HG03064 (cell line): Measurements from ENCODE around the gene EFS.

ENCODE experiments used
- ATAC-seq: cut with Tn5 transposase; IDR thresholded peaks from one replicate; pipeline ENCODE4 v1.9.1; 2021; ENCODE audit warnings: low read depth; ENCODE audit not compliant: unreplicated experiment

The EFS gene

GRCh38 chr14:23360496-23360895 lies 4.5 kb downstream of the EFS start:
- ATAC-seq: no peak

GRCh38 chr14:23359722-23360447 lies 5.1 kb downstream of the EFS start:
- ATAC-seq: no peak

GRCh38 chr14:23359167-23359626 lies 5.8 kb downstream of the EFS start:
- ATAC-seq: no peak

- no peak for ATAC-seq
Measured at GRCh38 chr14:23358553-23359166, 6.3 kb downstream of the EFS start.

GRCh38 chr14:23358042-23358441 lies 6.9 kb downstream of the EFS start:
- no peak for ATAC-seq

- no peak for ATAC-seq
Measured at GRCh38 chr14:23357261-23357660, 7.7 kb downstream of the EFS start.

- ATAC-seq: no peak
Measured at GRCh38 chr14:23356662-23357061, 8.3 kb downstream of the EFS start.

GRCh38 chr14:23355871-23356435 lies 9.0 kb downstream of the EFS start:
- no peak for ATAC-seq

GRCh38 chr14:23354990-23355389 lies 10.0 kb downstream of the EFS start:
- ATAC-seq: no peak

- no peak for ATAC-seq
Measured at GRCh38 chr14:23353433-23353780, 11.6 kb downstream of the EFS start.

GRCh38 chr14:23352506-23353432 lies 12.2 kb downstream of the EFS start, which contains the start of gene SLC22A17:
Gene SLC22A17, minus strand, starts transcription at chr14:23352887.
- no peak for ATAC-seq

GRCh38 chr14:23351681-23352505 lies 13.1 kb downstream of the EFS start:
- no peak for ATAC-seq

GRCh38 chr14:23349156-23349845 lies 15.7 kb downstream of the EFS start:
- ATAC-seq: no peak

GRCh38 chr14:23348297-23348655 lies 16.7 kb downstream of the EFS start:
- ATAC-seq: no peak

GRCh38 chr14:23347406-23348296 lies 17.3 kb downstream of the EFS start:
- ATAC-seq: no peak

GRCh38 chr14:23346693-23347405 lies 18.1 kb downstream of the EFS start:
- ATAC-seq: no peak

- ATAC-seq: no peak
Measured at GRCh38 chr14:23345987-23346692, 18.8 kb downstream of the EFS start.
